ENCODE data around the gene SLAMF1. TPM values are rescaled to one million over a fixed set of nuclear protein-coding genes. Genes with fewer than 3 reads are reported as not detected.

The SLAMF1 gene
- total RNA-seq, 1 donor from 2014 or later = not detected

DNA sequence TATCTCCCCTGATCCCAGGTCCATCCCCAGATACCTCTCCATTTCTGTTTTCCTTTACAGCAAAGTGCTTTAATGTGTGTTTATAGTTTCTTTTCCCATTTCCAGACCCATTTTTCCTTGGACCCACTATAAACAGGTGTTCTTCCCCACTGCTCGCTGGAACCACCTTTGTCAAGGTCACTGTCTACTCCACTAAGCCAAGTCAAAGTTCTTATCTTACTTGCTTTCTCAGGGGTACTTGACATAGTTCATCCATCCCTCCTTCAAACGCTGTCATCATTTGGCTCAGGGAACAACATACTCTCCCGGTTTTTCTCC, 8.3 kb downstream of the SLAMF1 start:
- H3K27ac Mint-ChIP-seq = no peak overlapping the region
- H3K27ac ChIP-seq = no peak overlapping the region
- peaks cover 2% of the 10 kb centered on the region for H3K27me3 Mint-ChIP-seq (ENCODE audit: insufficient read depth, low read depth)
- no peaks in the 10 kb centered on the region for H3K36me3 ChIP-seq
- no peaks in the 10 kb centered on the region for H3K9me3 Mint-ChIP-seq
- no peak for DNase-seq (ENCODE audit: low spot score)
- TF ChIP-seq EZH2 (IDR thresholded peaks at IDR 0.05) = no peak
- no peak for TF ChIP-seq EZH2phosphoT487 (IDR thresholded peaks at IDR 0.05)
- TF ChIP-seq, protein P1, sequence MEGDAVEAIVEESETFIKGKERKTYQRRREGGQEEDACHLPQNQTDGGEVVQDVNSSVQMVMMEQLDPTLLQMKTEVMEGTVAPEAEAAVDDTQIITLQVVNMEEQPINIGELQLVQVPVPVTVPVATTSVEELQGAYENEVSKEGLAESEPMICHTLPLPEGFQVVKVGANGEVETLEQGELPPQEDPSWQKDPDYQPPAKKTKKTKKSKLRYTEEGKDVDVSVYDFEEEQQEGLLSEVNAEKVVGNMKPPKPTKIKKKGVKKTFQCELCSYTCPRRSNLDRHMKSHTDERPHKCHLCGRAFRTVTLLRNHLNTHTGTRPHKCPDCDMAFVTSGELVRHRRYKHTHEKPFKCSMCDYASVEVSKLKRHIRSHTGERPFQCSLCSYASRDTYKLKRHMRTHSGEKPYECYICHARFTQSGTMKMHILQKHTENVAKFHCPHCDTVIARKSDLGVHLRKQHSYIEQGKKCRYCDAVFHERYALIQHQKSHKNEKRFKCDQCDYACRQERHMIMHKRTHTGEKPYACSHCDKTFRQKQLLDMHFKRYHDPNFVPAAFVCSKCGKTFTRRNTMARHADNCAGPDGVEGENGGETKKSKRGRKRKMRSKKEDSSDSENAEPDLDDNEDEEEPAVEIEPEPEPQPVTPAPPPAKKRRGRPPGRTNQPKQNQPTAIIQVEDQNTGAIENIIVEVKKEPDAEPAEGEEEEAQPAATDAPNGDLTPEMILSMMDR (IDR thresholded peaks at IDR 0.05) = no peak
- H3K4me2 ChIP-seq = no peak overlapping the region
- no peaks in the 10 kb centered on the region for H4K20me1 ChIP-seq (ENCODE audit: low read depth)
- H3K79me2 ChIP-seq (ENCODE audit: low read depth) = no peaks in the 10 kb centered on the region
- no peaks in the 10 kb centered on the region for H3K4me1 ChIP-seq
- H3K4me3 Mint-ChIP-seq = no peak overlapping the region
- H3K9ac ChIP-seq = no peak overlapping the region
- H3K9me3 ChIP-seq (ENCODE audit: low read depth) = no peaks in the 10 kb centered on the region
- no peaks in the 10 kb centered on the region for H3K36me3 Mint-ChIP-seq
- no peak overlapping the region for H2AFZ ChIP-seq (replicated peaks)
- H3K4me1 Mint-ChIP-seq = no peaks in the 10 kb centered on the region
- H3K27me3 ChIP-seq = no peaks in the 10 kb centered on the region
- H3F3A ChIP-seq (ENCODE audit: low read depth) = no peaks in the 10 kb centered on the region
- H3K4me3 ChIP-seq = no peak overlapping the region

DNA sequence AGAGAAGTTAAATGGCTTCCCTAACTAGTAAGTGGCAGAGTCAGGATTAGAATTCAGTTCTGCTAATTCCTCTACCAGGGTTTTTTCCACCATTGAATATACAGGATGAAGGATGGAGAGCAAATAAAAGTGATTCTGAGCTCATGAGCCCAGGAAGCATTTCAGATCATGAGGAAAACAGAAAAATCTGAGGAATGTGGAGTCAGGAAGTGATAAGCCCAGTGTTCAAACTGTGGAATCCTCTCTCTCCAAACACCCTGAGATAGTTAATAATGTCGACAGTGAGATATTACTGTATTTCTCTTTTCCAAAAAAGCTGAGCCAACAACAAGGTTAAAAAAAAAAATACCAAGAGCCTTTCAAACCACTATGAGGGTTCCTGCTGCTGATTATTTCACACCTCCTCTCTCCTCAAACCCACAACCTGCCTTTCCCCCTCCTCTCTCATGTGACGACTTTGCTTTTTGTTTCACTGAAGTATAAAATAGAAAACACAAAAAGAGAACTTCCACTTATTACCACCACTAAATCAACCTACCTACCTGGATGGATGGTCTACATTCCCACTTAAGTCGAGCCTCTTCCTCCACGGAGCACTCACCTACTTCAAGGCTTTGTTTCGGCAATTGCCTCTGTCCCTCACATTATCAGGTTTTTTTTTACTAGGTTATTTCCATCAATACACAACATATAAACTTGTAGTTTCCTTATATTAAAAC, 8.9 kb downstream of the SLAMF1 start:
- Mint-ChIP-seq H3K27me3 (ENCODE audit: insufficient read depth, low read depth) (peaks cover 2% of the 10 kb centered on the region), H3K27ac (no peak overlapping the region), H3K9me3 (no peaks in the 10 kb centered on the region), H3K4me3 (no peak overlapping the region), H3K4me1 (no peaks in the 10 kb centered on the region), H3K36me3 (no peaks in the 10 kb centered on the region)
- Histone ChIP-seq H3K4me3 (no peak overlapping the region), H2AFZ (replicated peaks) (no peak overlapping the region), H3K4me2 (no peak overlapping the region), H3K27me3 (no peaks in the 10 kb centered on the region), H3K9me3 (ENCODE audit: low read depth) (no peaks in the 10 kb centered on the region), H3K4me1 (no peaks in the 10 kb centered on the region), H3K27ac (no peak overlapping the region), H3F3A (ENCODE audit: low read depth) (no peaks in the 10 kb centered on the region), H3K79me2 (ENCODE audit: low read depth) (no peaks in the 10 kb centered on the region), H3K36me3 (no peaks in the 10 kb centered on the region), H4K20me1 (ENCODE audit: low read depth) (no peaks in the 10 kb centered on the region), H3K9ac (no peak overlapping the region)
- TF ChIP-seq EZH2 (IDR thresholded peaks at IDR 0.05) (no peak), EZH2phosphoT487 (IDR thresholded peaks at IDR 0.05) (no peak)
- TF ChIP-seq, protein P1 (IDR thresholded peaks at IDR 0.05) = no peak
- DNase-seq (ENCODE audit: low spot score) = no peak

DNA sequence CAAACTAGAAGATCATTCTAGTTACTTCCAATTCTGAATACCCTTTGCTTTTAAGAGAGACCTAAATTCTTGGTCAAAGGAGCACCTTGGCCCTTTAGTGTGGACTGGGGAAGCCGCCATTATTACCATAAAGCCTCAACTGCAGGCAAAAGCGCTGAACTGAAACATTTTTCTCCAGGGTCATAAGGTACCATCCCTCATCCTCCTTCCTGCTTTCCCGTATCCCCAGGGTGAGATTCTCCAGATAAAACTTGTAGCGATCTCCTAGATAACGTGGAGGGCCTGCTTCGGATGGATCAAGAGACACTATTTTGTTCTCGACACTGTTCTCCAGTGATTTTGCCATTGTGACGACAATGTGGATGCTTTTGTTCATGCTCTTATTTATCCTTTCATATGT, 9.8 kb downstream of the SLAMF1 start:
- peaks cover 2% of the 10 kb centered on the region for H3K27me3 Mint-ChIP-seq (ENCODE audit: insufficient read depth, low read depth)

More for the DNA sequence above, 9.8 kb downstream of the SLAMF1 start:
- Histone ChIP-seq H2AFZ (replicated peaks) (no peak overlapping the region), H3K36me3 (no peaks in the 10 kb centered on the region), H3K27ac (no peak overlapping the region), H3K4me3 (no peak overlapping the region), H3K4me1 (no peaks in the 10 kb centered on the region), H3K9me3 (ENCODE audit: low read depth) (no peaks in the 10 kb centered on the region), H3K27me3 (no peaks in the 10 kb centered on the region), H3K79me2 (ENCODE audit: low read depth) (no peaks in the 10 kb centered on the region), H3K9ac (no peak overlapping the region), H3K4me2 (no peak overlapping the region), H3F3A (ENCODE audit: low read depth) (no peaks in the 10 kb centered on the region), H4K20me1 (ENCODE audit: low read depth) (no peaks in the 10 kb centered on the region)
- TF ChIP-seq, protein P1 (IDR thresholded peaks at IDR 0.05) = no peak
- TF ChIP-seq EZH2phosphoT487 (IDR thresholded peaks at IDR 0.05) (no peak), EZH2 (IDR thresholded peaks at IDR 0.05) (no peak)
- Mint-ChIP-seq H3K27ac (no peak overlapping the region), H3K4me3 (no peak overlapping the region), H3K36me3 (no peaks in the 10 kb centered on the region), H3K4me1 (no peaks in the 10 kb centered on the region), H3K9me3 (no peaks in the 10 kb centered on the region)
- DNase-seq (ENCODE audit: low spot score) = no peak
